ENCODE results near the gene M1AP. TPM values are rescaled to one million over a fixed set of nuclear protein-coding genes. Genes with fewer than 3 reads are reported as not detected.

Gene M1AP
- total RNA-seq, 4 donors from 2014 or later: 0.27 TPM; not detected in 3

- DNase-seq: no peak
- intact Hi-C loops (cut with DNase I; ENCODE audit: low total_unique reads): no loop called here
- Histone ChIP-seq H3K27ac (peak overlapping the region; percentile 75 to 80 (median 79)), H3K9me3 (no peaks in the 10 kb centered on the region), H3K4me3 (no peak overlapping the region), H3K4me1 (peaks cover 3 to 45% (median 20%) of the 10 kb centered on the region in 4 donors), H3K36me3 (no peaks in the 10 kb centered on the region), H3K27me3 (no peaks in the 10 kb centered on the region)
- in situ Hi-C loops (cut with MboI; ENCODE audit: low pct_ligation_motif_present in 1 of 4, low pct_unique_long_range_greater_than_20kb in 1 of 4, low sequenced_read_pairs in 3 of 4): loop anchor here in 1 of 4 donors (25.0 kb wide), 1 partner anchor 919 kb away; no protein-coding TSS in a partner anchor
- TF ChIP-seq CTCF (IDR thresholded peaks at IDR 0.05) (no peak), POLR2A (IDR thresholded peaks at IDR 0.05) (no peak), POLR2AphosphoS5 (IDR thresholded peaks at IDR 0.05) (no peak), EP300 (IDR thresholded peaks at IDR 0.05; ENCODE audit: low read depth) (no peak)
Measured at GRCh38 chr2:74693213-74693612, 45.1 kb upstream of the M1AP start.

GRCh38 chr2:74691929-74692328 lies 43.8 kb upstream of the M1AP start:
- H3K4me3 ChIP-seq: no peak overlapping the region
- no peak for DNase-seq
- no peaks in the 10 kb centered on the region for H3K9me3 ChIP-seq
- H3K36me3 ChIP-seq: no peaks in the 10 kb centered on the region
- intact Hi-C loops (cut with DNase I; ENCODE audit: low total_unique reads) (no loop called here), in situ Hi-C loops (cut with MboI; ENCODE audit: low pct_ligation_motif_present in 1 of 4, low pct_unique_long_range_greater_than_20kb in 1 of 4, low sequenced_read_pairs in 3 of 4) (loop anchor here in 1 of 4 donors (25.0 kb wide), 1 partner anchor 920 kb away; no protein-coding TSS in a partner anchor)
- H3K27ac ChIP-seq: peak overlapping the region; percentile 75 to 80 (median 79)
- no peak for TF ChIP-seq EP300 (IDR thresholded peaks at IDR 0.05; ENCODE audit: low read depth)
- TF ChIP-seq POLR2AphosphoS5 (IDR thresholded peaks at IDR 0.05): peak in 1 of 3 donors; percentile 29
- no peaks in the 10 kb centered on the region for H3K27me3 ChIP-seq
- 73% methylated on average over 5 of the region's 5 CpGs; no CpG with 5 or more reads in 1 of the 2 donors for WGBS, 2 donors (ENCODE audit: low coverage in 1 of 2)
- H3K4me1 ChIP-seq: peaks cover 3 to 44% (median 20%) of the 10 kb centered on the region in 4 donors

- TF ChIP-seq POLR2A (IDR thresholded peaks at IDR 0.05) (no peak), EP300 (IDR thresholded peaks at IDR 0.05; ENCODE audit: low read depth) (no peak), POLR2AphosphoS5 (IDR thresholded peaks at IDR 0.05) (no peak), CTCF (IDR thresholded peaks at IDR 0.05) (peak; percentile 40 to 76 (median 65))
- Histone ChIP-seq H3K27ac (no peak overlapping the region), H3K36me3 (no peaks in the 10 kb centered on the region), H3K27me3 (no peaks in the 10 kb centered on the region), H3K9me3 (no peaks in the 10 kb centered on the region), H3K4me3 (no peak overlapping the region), H3K4me1 (peaks cover 3 to 34% (median 20%) of the 10 kb centered on the region in 4 donors)
- intact Hi-C loops (cut with DNase I; ENCODE audit: low total_unique reads): no loop called here
- no peak for DNase-seq
- in situ Hi-C loops (cut with MboI; ENCODE audit: low pct_ligation_motif_present in 1 of 4, low pct_unique_long_range_greater_than_20kb in 1 of 4, low sequenced_read_pairs in 3 of 4): loop anchor here in 1 of 4 donors (25.0 kb wide), 1 partner anchor 922 kb away; no protein-coding TSS in a partner anchor
- WGBS, 2 donors (ENCODE audit: low coverage in 1 of 2): 6% methylated on average over 4 of the region's 4 CpGs
Measured at GRCh38 chr2:74690571-74690970, 42.4 kb upstream of the M1AP start.

- Histone ChIP-seq H3K27me3 (no peaks in the 10 kb centered on the region), H3K4me3 (no peak overlapping the region), H3K4me1 (peaks cover 3 to 27% (median 17%) of the 10 kb centered on the region in 4 donors), H3K9me3 (no peaks in the 10 kb centered on the region), H3K36me3 (no peaks in the 10 kb centered on the region), H3K27ac (no peak overlapping the region)
- TF ChIP-seq POLR2A (IDR thresholded peaks at IDR 0.05) (no peak), EP300 (IDR thresholded peaks at IDR 0.05; ENCODE audit: low read depth) (no peak), CTCF (IDR thresholded peaks at IDR 0.05) (no peak), POLR2AphosphoS5 (IDR thresholded peaks at IDR 0.05) (no peak)
- 75% methylated on average over 3 of the region's 3 CpGs; no CpG with 5 or more reads in 1 of the 2 donors for WGBS, 2 donors (ENCODE audit: low coverage in 1 of 2)
- no peak for DNase-seq
- in situ Hi-C loops (cut with MboI; ENCODE audit: low pct_ligation_motif_present in 1 of 4, low pct_unique_long_range_greater_than_20kb in 1 of 4, low sequenced_read_pairs in 3 of 4): loop anchor here in 1 of 4 donors (25.0 kb wide), 1 partner anchor 923 kb away; no protein-coding TSS in a partner anchor
- intact Hi-C loops (cut with DNase I; ENCODE audit: low total_unique reads): no loop called here
Measured at GRCh38 chr2:74689671-74690070, 41.5 kb upstream of the M1AP start.
